Tibial nerve (tissue), 4 donors: ENCODE data around the gene CADPS.

Source experiments
- CTCF ChIP-seq, 5 experiments: fragments of 200-600 bp in 3 of 5; fragments of 450-650 bp in 2 of 5; sonication (generic) in 3 of 5; IDR thresholded peaks; one replicate each; pipeline ENCODE4 v1.5.1; 2016 to 2019; ENCODE audit warnings: antibody characterized with exemption in 5 of 5, mild to moderate bottlenecking in 3 of 5, moderate library complexity in 2 of 5
- EP300 ChIP-seq, 2 donors: sonication (generic); formaldehyde crosslinking; IDR thresholded peaks; one replicate each; pipeline ENCODE4 v1.6.1; 2017; ENCODE audit warnings: antibody characterized with exemption in 2 of 2, mild to moderate bottlenecking in 1 of 2
- POLR2A ChIP-seq, 2 donors: fragments of 450-650 bp; IDR thresholded peaks; one replicate each; pipeline ENCODE4 v1.6.1; 2017; ENCODE audit warnings: antibody characterized with exemption in 2 of 2, mild to moderate bottlenecking in 2 of 2, moderate library complexity in 2 of 2

- TF ChIP-seq CTCF (IDR thresholded peaks at IDR 0.05): no peak
- no peak for TF ChIP-seq POLR2A (IDR thresholded peaks at IDR 0.05)
- no peak for TF ChIP-seq EP300 (IDR thresholded peaks at IDR 0.05)
Observed at GRCh38 chr3:62827550-62827949, 47.7 kb downstream of the CADPS start.
